Measurements from ENCODE around the gene RBBP8NL.

DNA sequence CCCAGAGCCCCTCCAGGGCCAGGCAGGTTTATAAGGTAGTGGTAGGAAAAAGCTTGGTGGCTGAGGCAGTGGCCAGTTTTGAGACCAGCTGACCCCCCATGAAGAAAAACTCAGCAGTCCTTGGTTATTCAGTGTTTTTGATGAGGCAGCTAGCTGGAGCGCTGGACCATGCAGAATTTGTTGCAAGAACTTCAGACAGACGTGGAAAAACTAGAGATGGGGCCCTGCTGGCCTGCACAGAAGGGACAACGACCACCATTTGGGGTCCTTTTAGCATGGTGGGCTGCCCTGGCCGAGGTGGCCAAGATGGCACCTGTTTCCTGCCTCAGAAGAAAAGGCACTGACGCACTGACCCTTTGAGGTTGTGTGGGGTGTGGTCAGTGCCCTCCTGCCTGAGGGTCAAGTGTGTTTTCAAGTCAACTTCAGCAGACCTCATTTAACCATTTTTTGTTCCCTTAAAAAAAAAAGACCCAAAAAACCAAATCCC, 37.7 kb downstream of the RBBP8NL start:
- TF ChIP-seq, protein P1, sequence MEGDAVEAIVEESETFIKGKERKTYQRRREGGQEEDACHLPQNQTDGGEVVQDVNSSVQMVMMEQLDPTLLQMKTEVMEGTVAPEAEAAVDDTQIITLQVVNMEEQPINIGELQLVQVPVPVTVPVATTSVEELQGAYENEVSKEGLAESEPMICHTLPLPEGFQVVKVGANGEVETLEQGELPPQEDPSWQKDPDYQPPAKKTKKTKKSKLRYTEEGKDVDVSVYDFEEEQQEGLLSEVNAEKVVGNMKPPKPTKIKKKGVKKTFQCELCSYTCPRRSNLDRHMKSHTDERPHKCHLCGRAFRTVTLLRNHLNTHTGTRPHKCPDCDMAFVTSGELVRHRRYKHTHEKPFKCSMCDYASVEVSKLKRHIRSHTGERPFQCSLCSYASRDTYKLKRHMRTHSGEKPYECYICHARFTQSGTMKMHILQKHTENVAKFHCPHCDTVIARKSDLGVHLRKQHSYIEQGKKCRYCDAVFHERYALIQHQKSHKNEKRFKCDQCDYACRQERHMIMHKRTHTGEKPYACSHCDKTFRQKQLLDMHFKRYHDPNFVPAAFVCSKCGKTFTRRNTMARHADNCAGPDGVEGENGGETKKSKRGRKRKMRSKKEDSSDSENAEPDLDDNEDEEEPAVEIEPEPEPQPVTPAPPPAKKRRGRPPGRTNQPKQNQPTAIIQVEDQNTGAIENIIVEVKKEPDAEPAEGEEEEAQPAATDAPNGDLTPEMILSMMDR (IDR thresholded peaks at IDR 0.05): no peak
- TF ChIP-seq, protein P2, sequence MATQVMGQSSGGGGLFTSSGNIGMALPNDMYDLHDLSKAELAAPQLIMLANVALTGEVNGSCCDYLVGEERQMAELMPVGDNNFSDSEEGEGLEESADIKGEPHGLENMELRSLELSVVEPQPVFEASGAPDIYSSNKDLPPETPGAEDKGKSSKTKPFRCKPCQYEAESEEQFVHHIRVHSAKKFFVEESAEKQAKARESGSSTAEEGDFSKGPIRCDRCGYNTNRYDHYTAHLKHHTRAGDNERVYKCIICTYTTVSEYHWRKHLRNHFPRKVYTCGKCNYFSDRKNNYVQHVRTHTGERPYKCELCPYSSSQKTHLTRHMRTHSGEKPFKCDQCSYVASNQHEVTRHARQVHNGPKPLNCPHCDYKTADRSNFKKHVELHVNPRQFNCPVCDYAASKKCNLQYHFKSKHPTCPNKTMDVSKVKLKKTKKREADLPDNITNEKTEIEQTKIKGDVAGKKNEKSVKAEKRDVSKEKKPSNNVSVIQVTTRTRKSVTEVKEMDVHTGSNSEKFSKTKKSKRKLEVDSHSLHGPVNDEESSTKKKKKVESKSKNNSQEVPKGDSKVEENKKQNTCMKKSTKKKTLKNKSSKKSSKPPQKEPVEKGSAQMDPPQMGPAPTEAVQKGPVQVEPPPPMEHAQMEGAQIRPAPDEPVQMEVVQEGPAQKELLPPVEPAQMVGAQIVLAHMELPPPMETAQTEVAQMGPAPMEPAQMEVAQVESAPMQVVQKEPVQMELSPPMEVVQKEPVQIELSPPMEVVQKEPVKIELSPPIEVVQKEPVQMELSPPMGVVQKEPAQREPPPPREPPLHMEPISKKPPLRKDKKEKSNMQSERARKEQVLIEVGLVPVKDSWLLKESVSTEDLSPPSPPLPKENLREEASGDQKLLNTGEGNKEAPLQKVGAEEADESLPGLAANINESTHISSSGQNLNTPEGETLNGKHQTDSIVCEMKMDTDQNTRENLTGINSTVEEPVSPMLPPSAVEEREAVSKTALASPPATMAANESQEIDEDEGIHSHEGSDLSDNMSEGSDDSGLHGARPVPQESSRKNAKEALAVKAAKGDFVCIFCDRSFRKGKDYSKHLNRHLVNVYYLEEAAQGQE (IDR thresholded peaks at IDR 0.05): no peak
- TF ChIP-seq CBX8 (IDR thresholded peaks at IDR 0.05): no peak
- TF ChIP-seq EP300 (IDR thresholded peaks at IDR 0.05): no peak
- no peak for TF ChIP-seq POLR2A (IDR thresholded peaks at IDR 0.05; ENCODE audit: low read length)
- TF ChIP-seq BHLHE40 (IDR thresholded peaks at IDR 0.05; ENCODE audit: low read depth, low read length): no peak
- TF ChIP-seq MYC (IDR thresholded peaks at IDR 0.05; ENCODE audit: borderline replicate concordance, low read length): no peak
- TF ChIP-seq, protein P3, sequence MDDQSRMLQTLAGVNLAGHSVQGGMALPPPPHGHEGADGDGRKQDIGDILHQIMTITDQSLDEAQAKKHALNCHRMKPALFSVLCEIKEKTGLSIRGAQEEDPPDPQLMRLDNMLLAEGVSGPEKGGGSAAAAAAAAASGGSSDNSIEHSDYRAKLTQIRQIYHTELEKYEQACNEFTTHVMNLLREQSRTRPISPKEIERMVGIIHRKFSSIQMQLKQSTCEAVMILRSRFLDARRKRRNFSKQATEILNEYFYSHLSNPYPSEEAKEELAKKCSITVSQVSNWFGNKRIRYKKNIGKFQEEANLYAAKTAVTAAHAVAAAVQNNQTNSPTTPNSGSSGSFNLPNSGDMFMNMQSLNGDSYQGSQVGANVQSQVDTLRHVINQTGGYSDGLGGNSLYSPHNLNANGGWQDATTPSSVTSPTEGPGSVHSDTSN (IDR thresholded peaks at IDR 0.05): no peak
- no peak for TF ChIP-seq CEBPB (IDR thresholded peaks at IDR 0.05)
- TF ChIP-seq, protein P4, sequence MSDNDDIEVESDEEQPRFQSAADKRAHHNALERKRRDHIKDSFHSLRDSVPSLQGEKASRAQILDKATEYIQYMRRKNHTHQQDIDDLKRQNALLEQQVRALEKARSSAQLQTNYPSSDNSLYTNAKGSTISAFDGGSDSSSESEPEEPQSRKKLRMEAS (IDR thresholded peaks at IDR 0.05): no peak
